Inflammatory macrophage treated with lipopolysaccharide for 1 hour (primary cell): ENCODE results near the gene NUP50.

Experiments
- DNase-seq, 2 donors: peaks; one replicate each; pipeline ENCODE4 v3.0.0-alpha.2; 2020 to 2022

Gene NUP50

DNA sequence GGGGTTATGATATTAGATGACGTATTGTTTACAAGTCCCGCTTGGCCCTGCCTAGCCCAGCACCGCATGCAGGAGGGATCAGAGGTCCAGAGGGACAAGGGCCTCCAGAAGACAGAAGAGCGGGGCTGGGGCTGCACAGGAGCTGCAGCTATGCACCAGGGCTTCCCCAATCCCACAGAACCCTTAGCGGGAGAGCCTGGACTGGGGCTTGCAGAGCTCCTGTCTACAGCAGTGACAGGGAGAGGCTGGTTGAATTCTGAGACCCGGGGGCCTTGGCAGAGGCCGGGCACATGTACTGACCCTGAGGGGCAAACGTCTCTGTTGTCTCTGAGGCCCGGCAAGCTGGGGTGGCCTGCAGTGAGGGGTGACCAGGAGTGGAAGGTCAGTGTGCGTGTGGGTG is 70.1 kb downstream of the NUP50 start:
- DNase-seq = no peak

GRCh38 chr22:45235101-45235777 is 71.5 kb downstream of the NUP50 start:
- peak; percentile 39 to 69 for DNase-seq

- no peak for DNase-seq
Observed at GRCh38 chr22:45235851-45236342, 72.2 kb downstream of the NUP50 start.

DNA sequence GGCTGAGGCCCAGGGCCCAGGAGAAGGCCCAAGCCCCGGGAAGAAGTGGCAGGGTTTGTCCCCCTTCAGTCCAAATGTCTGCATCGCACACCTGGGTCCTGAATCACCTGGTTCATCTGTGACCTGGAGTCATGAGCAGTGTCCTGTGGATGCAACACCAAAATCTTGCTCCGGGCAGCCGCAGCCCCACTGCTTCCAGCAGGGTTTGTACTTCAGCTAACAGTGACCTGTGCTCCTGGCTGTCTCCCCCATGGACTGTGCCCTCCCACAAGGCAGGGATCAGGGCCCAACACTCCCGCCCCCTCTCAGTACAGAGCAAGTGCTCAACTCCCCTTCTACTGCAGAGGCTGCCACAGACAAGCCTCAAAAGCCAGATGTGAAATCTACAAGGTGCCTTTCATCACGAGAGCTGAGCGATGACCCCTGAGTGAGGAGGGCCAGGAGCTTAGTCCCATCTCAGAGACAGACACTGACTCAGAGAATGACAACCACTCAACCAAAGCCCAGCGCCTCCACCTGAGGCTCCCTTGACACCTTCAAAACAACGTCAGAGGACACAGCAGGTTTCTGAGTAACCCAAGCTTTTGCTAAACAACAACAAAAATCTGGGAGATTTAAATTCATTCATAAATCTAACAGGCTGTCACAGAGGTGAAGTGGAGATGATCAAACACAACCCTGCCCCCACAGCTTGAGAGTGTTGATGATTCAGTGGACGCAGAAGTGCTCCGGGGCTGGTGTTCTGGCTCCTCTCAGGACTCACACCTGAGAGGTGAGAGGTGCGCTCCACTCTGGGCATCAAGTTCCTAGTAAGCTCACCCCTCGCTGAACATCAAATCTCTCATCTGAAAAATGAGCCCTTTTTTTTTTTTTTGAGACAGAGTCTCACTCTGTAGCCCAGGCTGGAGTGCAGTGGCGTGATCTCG is 73.6 kb downstream of the NUP50 start:
- no peak for DNase-seq
